ENCODE results near the gene SMARCC1. TPM values are rescaled to one million over a fixed set of nuclear protein-coding genes. Genes with fewer than 3 reads are reported as not detected.

The SMARCC1 gene
- total RNA-seq, 1 experiment from 2014 or later: 249 TPM

- TF ChIP-seq SMAD3 (CRISPR knock-in tag; IDR thresholded peaks at IDR 0.05; ENCODE audit: borderline replicate concordance) (no peak), IRF2 (CRISPR knock-in tag; IDR thresholded peaks at IDR 0.05; ENCODE audit: borderline replicate concordance, low read depth) (no peak), ETV6 (CRISPR knock-in tag; IDR thresholded peaks at IDR 0.05) (no peak), ZNF532 (CRISPR knock-in tag; IDR thresholded peaks at IDR 0.05; ENCODE audit: borderline replicate concordance) (no peak), ZNF263 (CRISPR knock-in tag; IDR thresholded peaks at IDR 0.05; ENCODE audit: low read depth) (no peak), ATF3 (CRISPR knock-in tag; conservative IDR thresholded peaks at IDR 0.05) (no peak), ZNF138 (CRISPR knock-in tag; conservative IDR thresholded peaks at IDR 0.05) (no peak), NR1H2 (CRISPR knock-in tag; IDR thresholded peaks at IDR 0.05) (no peak), ELF4 (CRISPR knock-in tag; IDR thresholded peaks at IDR 0.05; ENCODE audit: low read depth) (no peak)
- TF ChIP-seq, protein P1, sequence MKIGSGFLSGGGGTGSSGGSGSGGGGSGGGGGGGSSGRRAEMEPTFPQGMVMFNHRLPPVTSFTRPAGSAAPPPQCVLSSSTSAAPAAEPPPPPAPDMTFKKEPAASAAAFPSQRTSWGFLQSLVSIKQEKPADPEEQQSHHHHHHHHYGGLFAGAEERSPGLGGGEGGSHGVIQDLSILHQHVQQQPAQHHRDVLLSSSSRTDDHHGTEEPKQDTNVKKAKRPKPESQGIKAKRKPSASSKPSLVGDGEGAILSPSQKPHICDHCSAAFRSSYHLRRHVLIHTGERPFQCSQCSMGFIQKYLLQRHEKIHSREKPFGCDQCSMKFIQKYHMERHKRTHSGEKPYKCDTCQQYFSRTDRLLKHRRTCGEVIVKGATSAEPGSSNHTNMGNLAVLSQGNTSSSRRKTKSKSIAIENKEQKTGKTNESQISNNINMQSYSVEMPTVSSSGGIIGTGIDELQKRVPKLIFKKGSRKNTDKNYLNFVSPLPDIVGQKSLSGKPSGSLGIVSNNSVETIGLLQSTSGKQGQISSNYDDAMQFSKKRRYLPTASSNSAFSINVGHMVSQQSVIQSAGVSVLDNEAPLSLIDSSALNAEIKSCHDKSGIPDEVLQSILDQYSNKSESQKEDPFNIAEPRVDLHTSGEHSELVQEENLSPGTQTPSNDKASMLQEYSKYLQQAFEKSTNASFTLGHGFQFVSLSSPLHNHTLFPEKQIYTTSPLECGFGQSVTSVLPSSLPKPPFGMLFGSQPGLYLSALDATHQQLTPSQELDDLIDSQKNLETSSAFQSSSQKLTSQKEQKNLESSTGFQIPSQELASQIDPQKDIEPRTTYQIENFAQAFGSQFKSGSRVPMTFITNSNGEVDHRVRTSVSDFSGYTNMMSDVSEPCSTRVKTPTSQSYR (CRISPR knock-in tag; IDR thresholded peaks at IDR 0.05): no peak
- TF ChIP-seq, protein P2, sequence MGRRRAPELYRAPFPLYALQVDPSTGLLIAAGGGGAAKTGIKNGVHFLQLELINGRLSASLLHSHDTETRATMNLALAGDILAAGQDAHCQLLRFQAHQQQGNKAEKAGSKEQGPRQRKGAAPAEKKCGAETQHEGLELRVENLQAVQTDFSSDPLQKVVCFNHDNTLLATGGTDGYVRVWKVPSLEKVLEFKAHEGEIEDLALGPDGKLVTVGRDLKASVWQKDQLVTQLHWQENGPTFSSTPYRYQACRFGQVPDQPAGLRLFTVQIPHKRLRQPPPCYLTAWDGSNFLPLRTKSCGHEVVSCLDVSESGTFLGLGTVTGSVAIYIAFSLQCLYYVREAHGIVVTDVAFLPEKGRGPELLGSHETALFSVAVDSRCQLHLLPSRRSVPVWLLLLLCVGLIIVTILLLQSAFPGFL (CRISPR knock-in tag; IDR thresholded peaks at IDR 0.05; ENCODE audit: borderline replicate concordance): no peak
- TF ChIP-seq, protein P3, sequence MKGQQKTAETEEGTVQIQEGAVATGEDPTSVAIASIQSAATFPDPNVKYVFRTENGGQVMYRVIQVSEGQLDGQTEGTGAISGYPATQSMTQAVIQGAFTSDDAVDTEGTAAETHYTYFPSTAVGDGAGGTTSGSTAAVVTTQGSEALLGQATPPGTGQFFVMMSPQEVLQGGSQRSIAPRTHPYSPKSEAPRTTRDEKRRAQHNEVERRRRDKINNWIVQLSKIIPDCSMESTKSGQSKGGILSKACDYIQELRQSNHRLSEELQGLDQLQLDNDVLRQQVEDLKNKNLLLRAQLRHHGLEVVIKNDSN (CRISPR knock-in tag; IDR thresholded peaks at IDR 0.05): no peak
- H3K9me3 Mint-ChIP-seq: no peaks in the 10 kb centered on the region
- POLR2A ChIA-PET: no interaction called here
- H3K36me3 Mint-ChIP-seq: peaks cover 51% of the 10 kb centered on the region
- H3K4me3 Mint-ChIP-seq: no peak overlapping the region
- DNase-seq (ENCODE audit: low spot score) (no peak), ATAC-seq (no peak)
- H3K27ac Mint-ChIP-seq: peak overlapping the region; percentile 32; the same call in 1 of the 2 replicates
- H3K27me3 Mint-ChIP-seq (ENCODE audit: low read depth): no peaks in the 10 kb centered on the region
- CTCF ChIA-PET: no interaction called here
- 0 out of 2 replicates have a peak, but pooled peaks cover 2% of the 10 kb centered on the region for H3K4me1 Mint-ChIP-seq
These were observed 170.1 kb downstream of the SMARCC1 start for GRCh38 chr3:47611576-47611975.

DNA sequence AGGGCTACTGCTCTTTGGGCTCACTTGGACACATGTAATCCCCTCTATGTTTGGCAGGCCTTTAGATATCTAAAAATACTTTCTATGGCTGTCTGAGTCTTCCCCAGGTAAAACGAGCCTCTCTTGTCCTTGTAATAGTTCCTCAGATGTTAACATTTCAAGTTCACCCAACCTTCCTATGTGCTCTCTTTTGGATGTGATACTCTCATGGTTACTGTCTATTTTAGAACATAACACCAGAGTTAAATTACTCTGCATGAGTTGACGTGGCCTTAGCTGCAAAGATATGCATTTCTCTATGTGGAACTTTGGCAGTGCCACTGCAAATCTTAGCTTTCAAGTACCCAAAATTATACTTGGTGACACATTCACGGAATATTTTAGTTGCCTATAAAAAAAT, 171.1 kb downstream of the SMARCC1 start:
- no peak overlapping the region; the same call in 1 of the 2 replicates for H3K27ac Mint-ChIP-seq
- H3K36me3 Mint-ChIP-seq: peaks cover 60% of the 10 kb centered on the region
- H3K9me3 Mint-ChIP-seq: no peaks in the 10 kb centered on the region
- no peak for ATAC-seq
- no peak for DNase-seq (ENCODE audit: low spot score)
- no peak overlapping the region for H3K4me3 Mint-ChIP-seq
- no peaks in the 10 kb centered on the region for H3K27me3 Mint-ChIP-seq (ENCODE audit: low read depth)
- ChIA-PET CTCF (no interaction called here), POLR2A (interaction anchor here (0.6 kb wide), 1 partner anchor 473 kb away, joined by 3 read pairs; no protein-coding TSS in a partner anchor)
- no peaks in the 10 kb centered on the region for H3K4me1 Mint-ChIP-seq
- TF ChIP-seq CREM (CRISPR knock-in tag; IDR thresholded peaks at IDR 0.05): no peak
- no peak for TF ChIP-seq GABPB1 (CRISPR knock-in tag; IDR thresholded peaks at IDR 0.05)
- TF ChIP-seq NFATC4 (CRISPR knock-in tag; IDR thresholded peaks at IDR 0.05): no peak
- TF ChIP-seq JAZF1 (CRISPR knock-in tag; IDR thresholded peaks at IDR 0.05): no peak
- no peak for TF ChIP-seq HMGA2 (CRISPR knock-in tag; IDR thresholded peaks at IDR 0.05)
- TF ChIP-seq GTF2I (CRISPR knock-in tag; conservative IDR thresholded peaks at IDR 0.05): no peak
- no peak for TF ChIP-seq ZNF512 (CRISPR knock-in tag; IDR thresholded peaks at IDR 0.05; ENCODE audit: borderline replicate concordance)
- no peak for TF ChIP-seq E2F4 (CRISPR knock-in tag; IDR thresholded peaks at IDR 0.05; ENCODE audit: borderline replicate concordance, low read depth)
- no peak for TF ChIP-seq EMX1 (CRISPR knock-in tag; IDR thresholded peaks at IDR 0.05)
- no peak for TF ChIP-seq SOX15 (CRISPR knock-in tag; IDR thresholded peaks at IDR 0.05)
